ENCODE measurements around the gene SLC30A4. TPM values are rescaled to one million over a fixed set of nuclear protein-coding genes. Genes with fewer than 3 reads are reported as not detected.
A peak's percentile ranks its signal among the peaks of the same experiment; 100 is the strongest.
"Not testable (repeated sequence)": the region's sequence is repeated elsewhere in the genome, so short reads cannot be mapped to it uniquely, and the experiment has no call there.

The SLC30A4 gene
- total RNA-seq, 2 donors from 2014 or later: 42.9 to 233 TPM

- WGBS: 50% methylated on average over 1 of the region's 1 CpG
- no peaks in the 10 kb centered on the region for H3K36me3 ChIP-seq
- no peak overlapping the region for H3K27ac ChIP-seq
- no peaks in the 10 kb centered on the region for H3K27me3 ChIP-seq (replicated peaks; ENCODE audit: insufficient read depth)
- intact Hi-C loops (cut with DNase I): no loop called here
- no peaks in the 10 kb centered on the region for H3K9me3 ChIP-seq
- TF ChIP-seq POLR2AphosphoS5 (IDR thresholded peaks at IDR 0.05): no peak
- no peak for TF ChIP-seq POLR2A (IDR thresholded peaks at IDR 0.05)
- no peak for TF ChIP-seq CTCF (IDR thresholded peaks at IDR 0.05)
- H3K4me3 ChIP-seq: no peak overlapping the region
- H3K4me1 ChIP-seq (replicated peaks): no peaks in the 10 kb centered on the region
- DNase-seq (ENCODE audit: low spot score): no peak
Measured at GRCh38 chr15:45534821-45535220, 12.3 kb upstream of the SLC30A4 start.

DNA sequence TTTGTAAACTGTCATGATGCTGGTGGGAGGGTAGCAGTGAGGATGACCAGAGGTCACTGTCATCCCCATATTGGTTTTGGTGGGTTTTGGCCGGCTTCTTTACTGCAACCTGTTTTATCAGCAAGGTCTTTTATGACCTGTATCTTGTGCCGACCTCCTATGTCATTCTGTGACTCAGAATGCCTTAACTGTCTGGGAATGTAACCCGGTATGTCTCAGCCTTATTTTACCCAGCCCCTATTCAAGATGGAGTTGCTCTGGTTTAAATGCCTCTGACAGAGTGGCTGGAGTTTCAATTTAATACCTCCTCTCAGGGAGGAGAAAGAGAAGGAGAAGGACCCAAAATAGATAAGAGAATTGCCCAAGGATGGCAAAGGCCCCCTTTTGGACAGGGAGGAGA, 10.3 kb upstream of the SLC30A4 start:
- H3K36me3 ChIP-seq; DNase-seq (ENCODE audit: low spot score); H3K27me3 ChIP-seq (replicated peaks; ENCODE audit: insufficient read depth); H3K4me3 ChIP-seq; H3K27ac ChIP-seq; H3K9me3 ChIP-seq; H3K4me1 ChIP-seq (replicated peaks); intact Hi-C loops (cut with DNase I): not testable (repeated sequence)
- 76% methylated on average over 3 of the region's 3 CpGs for WGBS

- TF ChIP-seq CTCF (IDR thresholded peaks at IDR 0.05) (no peak), POLR2A (IDR thresholded peaks at IDR 0.05) (no peak), POLR2AphosphoS5 (IDR thresholded peaks at IDR 0.05) (no peak)
- intact Hi-C loops (cut with DNase I): loop anchor here (10.0 kb wide), 1 partner anchor 85 kb away; no protein-coding TSS in a partner anchor
- 83% methylated on average over 3 of the region's 3 CpGs for WGBS
Measured at GRCh38 chr15:45529613-45530012, 7.1 kb upstream of the SLC30A4 start.

GRCh38 chr15:45527086-45527485, 4.5 kb upstream of the SLC30A4 start:
- H3K9me3 ChIP-seq: no peaks in the 10 kb centered on the region
- no peak overlapping the region for H3K4me3 ChIP-seq
- no peaks in the 10 kb centered on the region for H3K4me1 ChIP-seq (replicated peaks)
- no peak overlapping the region for H3K27ac ChIP-seq
- no peak for TF ChIP-seq POLR2A (IDR thresholded peaks at IDR 0.05)
- no peak for TF ChIP-seq CTCF (IDR thresholded peaks at IDR 0.05)
- no peak for TF ChIP-seq POLR2AphosphoS5 (IDR thresholded peaks at IDR 0.05)
- H3K36me3 ChIP-seq: no peaks in the 10 kb centered on the region
- no peak for DNase-seq (ENCODE audit: low spot score)
- H3K27me3 ChIP-seq (replicated peaks; ENCODE audit: insufficient read depth): no peaks in the 10 kb centered on the region
- intact Hi-C loops (cut with DNase I): loop anchor here (10.0 kb wide), 1 partner anchor 88 kb away; no protein-coding TSS in a partner anchor
- 88% methylated on average over 8 of the region's 8 CpGs for whole genome bisulfite sequencing

More at GRCh38 chr15:45529613-45530012, 7.1 kb upstream of the SLC30A4 start:
- no peaks in the 10 kb centered on the region for H3K9me3 ChIP-seq
- DNase-seq (ENCODE audit: low spot score): no peak
- no peaks in the 10 kb centered on the region for H3K27me3 ChIP-seq (replicated peaks; ENCODE audit: insufficient read depth)
- no peaks in the 10 kb centered on the region for H3K36me3 ChIP-seq
- H3K4me1 ChIP-seq (replicated peaks): no peaks in the 10 kb centered on the region
- no peak overlapping the region for H3K4me3 ChIP-seq
- H3K27ac ChIP-seq: no peak overlapping the region

GRCh38 chr15:45523166-45523460, 558 bp upstream of the SLC30A4 start:
- intact Hi-C loops (cut with DNase I): loop anchor here (10.0 kb wide), 1 partner anchor 92 kb away; no protein-coding TSS in a partner anchor
- Histone ChIP-seq H3K27me3 (replicated peaks; ENCODE audit: insufficient read depth) (no peaks in the 10 kb centered on the region), H3K9me3 (no peaks in the 10 kb centered on the region), H3K4me3 (peak overlapping the region; percentile 71 to 75), H3K27ac (peak overlapping the region; percentile 91 to 95), H3K4me1 (replicated peaks) (no peaks in the 10 kb centered on the region), H3K36me3 (no peaks in the 10 kb centered on the region)
- no peak for TF ChIP-seq CTCF (IDR thresholded peaks at IDR 0.05)
- peak; percentile 42 for TF ChIP-seq POLR2AphosphoS5 (IDR thresholded peaks at IDR 0.05)
- DNase-seq (ENCODE audit: low spot score): peak; percentile 69
- 8% methylated on average over 7 of the region's 7 CpGs for WGBS

All from prostate gland (tissue), 2 donors.